HEK293T (cell line): ENCODE measurements around the gene SLC26A1.

Source experiments
- ARNT ChIP-seq: fragments of 450-650 bp; IDR thresholded peaks from 2 replicates; pipeline ENCODE4 v1.6.1; 2017; ENCODE audit warnings: mild to moderate bottlenecking
- BHLHE40 ChIP-seq: fragments of 450-650 bp; IDR thresholded peaks from 2 replicates; pipeline ENCODE4 v1.6.1; 2016; ENCODE audit warnings: mild to moderate bottlenecking, moderate library complexity, borderline replicate concordance
- FOXM1 ChIP-seq: fragments of 450-650 bp; IDR thresholded peaks from 2 replicates; pipeline ENCODE4 v1.6.1; 2017; ENCODE audit warnings: mild to moderate bottlenecking, borderline replicate concordance
- HDGF ChIP-seq: fragments of 450-650 bp; IDR thresholded peaks from 2 replicates; pipeline ENCODE4 v1.6.1; 2017; ENCODE audit warnings: antibody characterized with exemption, borderline replicate concordance

- TF ChIP-seq BHLHE40, result no peak
- no peak for TF ChIP-seq ARNT
- TF ChIP-seq HDGF, result no peak
- no peak for TF ChIP-seq FOXM1
Observed at GRCh38 chr4:991451-992296, 1.5 kb downstream of the SLC26A1 start.
